Eye (tissue), 1 donor: ENCODE measurements around the gene SPDEF.

Source experiments
- DNase-seq: peaks from one replicate; pipeline ENCODE4 v3.0.0-alpha.2; 2015

The SPDEF gene

GRCh38 chr6:34543421-34543820, 12.7 kb downstream of the SPDEF start:
- DNase-seq: no peak

- DNase-seq: no peak
Observed at GRCh38 chr6:34540841-34541240, 15.3 kb downstream of the SPDEF start.

GRCh38 chr6:34540222-34540621, 15.9 kb downstream of the SPDEF start:
- no peak for DNase-seq

GRCh38 chr6:34539181-34539580, 16.9 kb downstream of the SPDEF start:
- DNase-seq: no peak

GRCh38 chr6:34538581-34538980, 17.5 kb downstream of the SPDEF start:
- no peak for DNase-seq

- DNase-seq: no peak
Observed at GRCh38 chr6:34537922-34538550, 18.1 kb downstream of the SPDEF start.

- DNase-seq: no peak
Observed at GRCh38 chr6:34536959-34537848, 18.9 kb downstream of the SPDEF start.

GRCh38 chr6:34536251-34536958, 19.7 kb downstream of the SPDEF start:
- DNase-seq: no peak

GRCh38 chr6:34535646-34536045, 20.5 kb downstream of the SPDEF start:
- DNase-seq: no peak

GRCh38 chr6:34535199-34535598, 20.9 kb downstream of the SPDEF start:
- DNase-seq: no peak

- no peak for DNase-seq
Observed at GRCh38 chr6:34534656-34535055, 21.5 kb downstream of the SPDEF start.

GRCh38 chr6:34534146-34534545, 22.0 kb downstream of the SPDEF start:
- DNase-seq: no peak

- no peak for DNase-seq
Observed at GRCh38 chr6:34532230-34532629, 23.9 kb downstream of the SPDEF start.

- peak; percentile 80 for DNase-seq
Observed at GRCh38 chr6:34531580-34532201, 24.4 kb downstream of the SPDEF start.

- no peak for DNase-seq
Observed at GRCh38 chr6:34530753-34531365, 25.3 kb downstream of the SPDEF start.

- DNase-seq: no peak
Observed at GRCh38 chr6:34529665-34530327, 26.3 kb downstream of the SPDEF start.

GRCh38 chr6:34528996-34529664, 27.0 kb downstream of the SPDEF start:
- no peak for DNase-seq

- no peak for DNase-seq
Observed at GRCh38 chr6:34527751-34528670, 28.1 kb downstream of the SPDEF start.

GRCh38 chr6:34526992-34527728, 29.0 kb downstream of the SPDEF start:
- peak; percentile 94 for DNase-seq
